Measurements from ENCODE around the gene GPR62. TPM values are rescaled to one million over a fixed set of nuclear protein-coding genes. Genes with fewer than 3 reads are reported as not detected.
A peak's percentile ranks its signal among the peaks of the same experiment; 100 is the strongest.

The GPR62 gene
- polyA plus RNA-seq, 3 donors, result 0.07 to 0.28 TPM; not detected in 1

- no peak overlapping the region for H3K27ac ChIP-seq (ENCODE audit: low read depth, low read length)
- 96% methylated on average over 25 of the region's 25 CpGs for WGBS, 3 donors
These were observed 19.1 kb upstream of the GPR62 start for GRCh38 chr3:51935886-51936755.

GRCh38 chr3:51937014-51937413, 18.2 kb upstream of the GPR62 start:
- WGBS, 3 donors, result 81 to 88% (median 85%) methylated on average over 9 of the region's 9 CpGs

GRCh38 chr3:51937611-51938450, 17.4 kb upstream of the GPR62 start:
- WGBS, 3 donors, result 90 to 92% (median 91%) methylated on average over 13 of the region's 13 CpGs
- H3K27ac ChIP-seq (ENCODE audit: low read depth, low read length), result no peak overlapping the region

More at GRCh38 chr3:51937014-51937413, 18.2 kb upstream of the GPR62 start:
- no peak overlapping the region for H3K27ac ChIP-seq (ENCODE audit: low read depth, low read length)

- H3K27ac ChIP-seq (ENCODE audit: low read depth, low read length), result no peak overlapping the region
- WGBS, 3 donors, result 79 to 90% (median 80%) methylated on average over 9 of the region's 9 CpGs
These were observed 16.3 kb upstream of the GPR62 start for GRCh38 chr3:51938780-51939425.

GRCh38 chr3:51940648-51941462, 14.3 kb upstream of the GPR62 start:
- 29 to 35% (median 33%) methylated on average over 13 of the region's 13 CpGs for WGBS, 3 donors
- H3K27ac ChIP-seq (ENCODE audit: low read depth, low read length), result no peak overlapping the region

GRCh38 chr3:51941463-51941797, 13.8 kb upstream of the GPR62 start:
- H3K27ac ChIP-seq (ENCODE audit: low read depth, low read length), result no peak overlapping the region
- WGBS, 3 donors, result 0% methylated on average over 19 to 20 of the region's 20 CpGs

- 1% methylated on average over 63 to 67 of the region's 67 CpGs for WGBS, 3 donors
- peak within 1 kb of the TSS; percentile 89 for H3K27ac ChIP-seq (ENCODE audit: low read depth, low read length)
These were observed 13.2 kb upstream of the GPR62 start, which contains the start of the genes PARP3 and RRP9 for GRCh38 chr3:51941798-51942602. Gene PARP3, plus strand, starts transcription at chr3:51942363. Its CDS starts 993 bp downstream, at chr3:51943356. Gene RRP9, minus strand, starts transcription at chr3:51941904. Its CDS starts 37 bp downstream, at chr3:51941867.

- WGBS, 3 donors, result 26 to 55% (median 43%) methylated on average over 15 to 17 of the region's 17 CpGs
- peak overlapping the region; percentile 89 for H3K27ac ChIP-seq (ENCODE audit: low read depth, low read length)
These were observed 12.4 kb upstream of the GPR62 start for GRCh38 chr3:51942603-51943450.

GRCh38 chr3:51943451-51944391, 11.5 kb upstream of the GPR62 start:
- no peak overlapping the region for H3K27ac ChIP-seq (ENCODE audit: low read depth, low read length)
- 93 to 95% (median 95%) methylated on average over 20 to 21 of the region's 21 CpGs for WGBS, 3 donors

GRCh38 chr3:51944451-51945021, 10.6 kb upstream of the GPR62 start:
- H3K27ac ChIP-seq (ENCODE audit: low read depth, low read length), result no peak overlapping the region
- WGBS, 3 donors, result 81 to 94% (median 89%) methylated on average over 11 of the region's 11 CpGs

- no peak overlapping the region for H3K27ac ChIP-seq (ENCODE audit: low read depth, low read length)
- 82 to 91% (median 84%) methylated on average over 18 of the region's 18 CpGs for WGBS, 3 donors
These were observed 9.9 kb upstream of the GPR62 start for GRCh38 chr3:51945031-51945840.

- 89 to 93% (median 91%) methylated on average over 14 of the region's 14 CpGs for WGBS, 3 donors
- no peak overlapping the region for H3K27ac ChIP-seq (ENCODE audit: low read depth, low read length)
These were observed 9.1 kb upstream of the GPR62 start for GRCh38 chr3:51945926-51946705.

- no peak overlapping the region for H3K27ac ChIP-seq (ENCODE audit: low read depth, low read length)
- 75 to 83% (median 80%) methylated on average over 4 of the region's 4 CpGs for WGBS, 3 donors
These were observed 8.4 kb upstream of the GPR62 start for GRCh38 chr3:51946796-51947195.

All from adipose tissue (tissue), 3 donors.